Hippocampal formation (tissue), 2 donors: ENCODE measurements around the gene PAOX.
"Not testable (repeated sequence)": the region's sequence is repeated elsewhere in the genome, so short reads cannot be mapped to it uniquely, and the experiment has no call there.

Experiments
- DNase-seq, 2 donors: peaks; one replicate each; lab custom pipeline; 2025; lab: John Stamatoyannopoulos, UW

The PAOX gene

DNA sequence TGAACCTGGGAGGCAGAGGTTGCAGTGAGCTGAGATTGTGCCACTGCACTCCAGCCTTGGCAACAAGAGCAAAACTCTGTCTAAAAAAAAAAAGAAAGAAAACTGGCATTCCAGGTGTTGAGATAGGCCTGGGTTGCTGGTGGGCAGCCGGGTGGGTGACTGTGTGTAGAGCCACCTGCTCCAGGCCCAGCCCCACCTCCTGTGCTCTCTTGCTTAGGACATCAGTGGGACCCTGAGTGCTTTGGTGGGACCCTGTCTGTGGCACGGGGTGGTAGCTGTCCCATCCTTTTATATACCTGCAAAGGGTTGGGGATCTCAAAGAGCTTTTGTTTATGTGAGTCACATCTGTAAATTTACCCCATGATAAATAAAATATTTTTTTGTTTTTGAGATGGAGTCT lies 6.2 kb downstream of the PAOX start:
- DNase-seq: no peak

DNA sequence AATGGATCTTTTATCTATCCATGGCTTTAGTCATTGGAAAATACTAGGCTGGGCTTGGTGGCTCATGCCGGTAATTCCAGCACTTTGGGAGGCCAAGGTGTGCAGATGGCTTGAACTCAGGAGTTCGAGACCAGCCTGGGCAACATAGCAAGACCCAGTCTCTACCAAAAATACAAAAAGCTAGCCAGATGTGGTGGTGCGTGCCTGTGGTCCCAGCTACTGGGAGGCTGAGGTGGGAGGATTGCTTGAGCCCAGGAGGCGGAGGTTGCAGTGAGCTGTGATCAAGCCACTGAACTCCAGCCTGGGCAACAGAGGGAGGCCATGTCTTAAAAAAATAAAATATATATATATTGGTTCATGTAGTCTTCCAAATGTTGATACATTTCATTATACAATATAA lies 7.9 kb downstream of the PAOX start:
- not testable (repeated sequence) for DNase-seq

DNA sequence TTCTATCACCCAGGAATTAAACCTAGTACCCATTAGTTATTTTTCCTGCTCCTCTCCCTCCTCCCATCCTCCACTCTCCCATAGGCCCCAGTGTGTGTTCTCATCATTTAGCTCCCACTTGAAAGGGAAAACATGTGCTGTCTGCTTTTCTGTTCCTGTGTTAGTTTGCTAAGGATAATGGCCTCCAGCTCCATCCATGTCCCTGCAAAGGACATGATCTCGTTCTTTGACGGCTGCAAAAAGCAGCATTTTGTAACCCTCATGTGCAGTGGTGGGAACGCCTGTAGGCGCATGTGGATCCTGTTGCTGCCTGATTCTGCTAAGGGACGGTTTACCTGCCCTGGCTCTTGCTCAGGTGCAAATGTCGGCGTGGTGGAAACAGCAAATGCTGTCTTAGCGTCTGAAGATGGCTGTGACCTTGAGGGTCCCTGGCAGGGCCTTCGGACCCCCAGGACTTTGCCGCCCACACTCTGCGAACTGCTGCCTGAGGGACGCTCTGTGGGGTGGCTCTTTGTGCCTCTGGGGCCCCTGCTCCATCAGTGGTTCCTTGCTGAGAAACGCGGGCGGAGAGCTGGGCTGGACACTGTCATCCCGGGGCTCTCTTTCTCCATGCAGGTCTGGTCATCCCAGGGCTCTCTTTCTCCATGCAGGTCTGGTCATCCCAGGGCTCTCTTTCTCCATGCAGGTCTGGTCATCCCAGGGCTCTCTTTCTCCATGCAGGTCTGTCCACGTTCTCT lies 9.3 kb downstream of the PAOX start:
- no peak for DNase-seq

DNA sequence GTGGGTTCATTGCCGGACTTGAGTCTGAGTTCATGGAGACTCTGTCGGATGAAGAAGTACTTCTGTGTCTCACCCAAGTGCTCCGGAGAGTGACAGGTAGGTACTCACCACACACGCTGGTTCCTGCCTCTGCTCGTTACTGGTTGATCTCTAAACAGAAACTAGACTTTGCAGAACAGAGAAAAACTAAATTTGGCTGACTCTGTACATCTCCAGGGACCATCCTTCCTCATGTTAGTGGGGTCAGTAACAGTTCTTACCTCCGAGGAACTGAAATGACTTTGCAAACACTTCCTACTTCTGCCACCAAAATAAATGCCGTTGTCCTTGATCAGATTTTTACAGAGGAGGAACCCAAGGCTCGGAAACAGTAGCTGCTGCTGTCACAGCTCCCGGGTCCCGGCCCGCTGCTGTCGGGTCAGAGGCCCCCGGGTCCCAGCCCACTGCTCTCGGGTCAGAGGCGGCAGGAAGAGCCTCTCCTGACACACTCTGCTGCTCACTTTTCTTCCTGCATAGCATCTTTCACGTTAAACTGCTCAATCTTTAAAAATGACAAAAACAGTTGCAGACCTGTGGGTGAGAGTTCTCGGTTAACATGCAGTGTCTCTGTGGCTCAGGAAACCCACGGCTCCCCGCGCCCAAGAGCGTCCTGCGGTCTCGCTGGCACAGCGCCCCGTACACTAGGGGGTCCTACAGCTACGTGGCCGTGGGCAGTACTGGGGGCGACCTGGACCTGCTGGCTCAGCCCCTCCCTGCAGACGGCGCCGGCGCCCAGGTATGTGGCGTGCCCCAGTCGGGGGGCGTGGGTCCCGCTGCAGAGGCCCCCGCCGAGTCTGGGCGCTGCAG lies 10.1 kb downstream of the PAOX start:
- DNase-seq: no peak

DNA sequence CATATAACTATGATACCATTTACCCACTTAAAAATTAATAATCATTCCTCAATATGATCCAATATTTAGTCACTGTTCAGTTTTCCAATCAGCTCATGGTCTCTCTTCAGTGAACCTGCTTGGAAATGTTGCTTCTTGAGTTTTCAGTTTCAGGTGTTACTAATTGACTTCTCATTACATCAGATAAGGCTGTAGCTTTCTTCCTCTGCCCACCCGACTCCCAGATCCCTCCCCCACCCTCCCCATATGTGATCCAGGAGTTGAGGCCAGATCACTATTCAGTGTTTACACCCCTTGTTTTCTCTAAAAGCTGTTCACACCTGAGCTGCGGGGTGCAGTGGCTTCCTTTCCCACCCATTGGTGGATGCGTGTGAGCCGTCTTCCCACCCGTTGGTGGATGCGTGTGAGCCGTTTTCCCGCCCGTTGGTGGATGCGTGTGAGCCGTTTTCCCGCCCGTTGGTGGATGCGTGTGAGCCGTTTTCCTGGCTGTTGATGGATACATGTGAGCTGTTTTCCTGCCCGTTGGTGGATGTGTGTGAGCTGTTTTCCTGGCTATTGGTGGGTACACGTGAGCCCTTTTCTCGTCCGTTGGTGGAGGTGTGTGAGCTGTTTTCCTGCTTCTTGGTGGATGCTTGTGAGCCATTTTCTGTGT lies 11.7 kb downstream of the PAOX start:
- no peak for DNase-seq

DNA sequence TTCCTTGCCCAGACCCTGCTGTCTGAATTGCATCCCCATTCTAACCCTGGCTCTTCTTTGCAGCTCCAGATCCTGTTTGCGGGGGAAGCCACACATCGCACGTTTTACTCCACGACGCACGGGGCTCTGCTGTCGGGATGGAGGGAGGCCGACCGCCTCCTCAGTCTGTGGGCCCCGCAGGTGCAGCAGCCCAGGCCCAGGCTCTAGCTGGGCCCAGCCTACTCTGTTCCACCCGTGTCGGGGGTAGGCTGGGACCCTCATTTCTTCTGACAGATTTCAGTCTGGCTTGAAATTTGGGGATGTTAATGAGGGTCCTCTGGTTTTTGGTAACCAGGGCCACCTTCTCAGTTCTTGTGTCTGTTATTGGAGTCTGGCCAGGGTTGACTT lies 12.2 kb downstream of the PAOX start:
- DNase-seq: no peak

DNA sequence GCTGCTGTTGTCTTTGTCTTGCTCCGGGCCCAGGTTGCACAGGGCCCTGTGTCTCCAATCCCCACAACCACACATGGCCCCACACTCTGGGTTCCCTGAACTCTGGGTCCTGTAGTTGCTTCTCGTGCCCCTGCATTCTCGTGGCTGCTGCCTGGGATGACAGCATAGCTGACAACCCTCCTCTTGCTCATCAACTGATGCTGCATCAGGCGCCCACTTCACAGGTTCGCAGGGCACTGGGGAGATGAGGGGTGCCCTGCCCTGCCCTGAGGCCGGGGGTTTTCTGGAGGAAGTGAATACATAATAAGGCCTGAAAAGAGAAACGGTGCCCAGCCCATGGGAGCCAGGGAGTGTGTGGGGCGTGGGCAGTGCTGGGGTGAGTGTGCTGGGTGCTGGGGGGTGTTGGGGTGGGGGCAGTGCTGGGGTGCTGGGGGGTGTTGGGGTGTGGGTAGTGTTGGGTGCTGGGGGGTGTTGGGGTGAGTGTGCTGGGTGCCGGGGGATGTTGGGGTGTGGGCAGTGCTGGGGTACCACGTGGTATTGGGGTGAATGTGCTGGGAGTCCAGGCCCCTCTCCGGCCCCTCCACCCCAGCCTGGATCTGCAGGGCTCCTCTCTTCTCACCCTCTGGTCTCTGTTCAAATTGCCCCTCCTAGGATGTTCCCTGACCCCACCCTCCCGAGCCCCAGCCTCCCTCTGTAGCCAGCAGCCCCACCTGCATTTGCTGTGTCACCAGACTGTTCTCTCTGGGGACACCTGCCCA lies 12.9 kb downstream of the PAOX start:
- no peak for DNase-seq

DNA sequence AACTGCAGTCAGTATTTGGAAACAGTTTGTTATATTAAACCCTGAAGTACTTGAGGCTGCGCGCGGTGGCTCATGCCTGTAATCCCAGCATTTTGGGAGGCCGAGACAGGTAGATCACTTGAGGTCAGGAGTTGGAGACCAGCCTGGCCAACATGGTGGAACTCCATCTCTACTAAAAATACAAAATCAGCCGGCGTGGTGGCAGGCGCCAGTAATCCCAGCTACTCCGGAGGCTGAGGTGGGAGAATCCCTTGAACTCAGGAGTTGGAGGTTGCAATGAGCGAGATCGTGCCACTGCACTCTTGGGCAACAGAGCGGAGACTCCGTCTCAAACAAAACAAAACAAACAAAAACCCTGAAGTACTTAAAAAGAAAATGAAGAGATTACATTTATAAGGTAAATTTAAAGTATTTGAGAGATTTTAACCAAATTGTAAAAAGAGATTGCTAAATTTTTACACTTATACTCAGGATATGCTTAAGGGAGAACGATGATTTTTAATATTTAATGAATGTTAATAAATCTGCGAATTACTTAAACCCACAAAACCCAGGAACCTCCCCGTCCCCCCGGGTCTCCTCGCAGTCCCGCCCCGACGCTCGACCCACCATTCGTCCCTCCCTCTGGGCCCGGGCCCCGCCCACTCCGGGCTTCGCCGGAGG lies 14.5 kb downstream of the PAOX start:
- DNase-seq: no peak

DNA sequence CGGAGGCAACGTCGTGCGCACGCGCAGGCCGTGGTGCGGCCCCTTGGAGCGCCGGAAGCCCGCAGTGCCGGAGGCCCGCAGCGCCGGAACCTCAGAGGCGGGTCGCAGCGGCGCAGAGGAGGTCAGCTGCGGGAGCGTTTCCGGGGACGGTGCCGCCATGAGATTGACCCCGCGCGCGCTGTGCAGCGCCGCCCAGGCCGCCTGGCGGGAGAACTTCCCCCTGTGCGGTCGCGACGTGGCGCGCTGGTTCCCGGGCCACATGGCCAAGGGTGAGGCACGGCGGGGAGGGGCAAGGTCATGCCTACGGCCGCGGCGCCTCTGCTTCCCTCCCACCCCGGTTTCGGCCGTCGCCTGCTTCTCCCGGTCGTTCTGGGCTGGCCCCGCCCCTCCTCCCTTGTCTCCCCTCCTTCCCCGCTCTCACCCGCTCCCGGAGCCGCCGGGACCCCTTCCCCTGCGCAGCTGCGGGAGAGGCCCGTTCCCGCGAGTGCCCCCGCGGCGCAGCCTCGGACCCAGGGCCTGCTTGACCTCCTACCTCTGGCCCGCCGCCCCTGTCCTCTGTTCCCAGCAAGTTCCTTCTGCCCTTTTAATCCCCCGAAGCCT lies 15.1 kb downstream of the PAOX start, which contains the start of gene MTG1:
Gene MTG1 (plus strand): TSS at position 94 of the 600 bp plus-strand sequence. CDS start 64 bp downstream, at position 158.
- DNase-seq: peak; percentile 91 to 93

DNA sequence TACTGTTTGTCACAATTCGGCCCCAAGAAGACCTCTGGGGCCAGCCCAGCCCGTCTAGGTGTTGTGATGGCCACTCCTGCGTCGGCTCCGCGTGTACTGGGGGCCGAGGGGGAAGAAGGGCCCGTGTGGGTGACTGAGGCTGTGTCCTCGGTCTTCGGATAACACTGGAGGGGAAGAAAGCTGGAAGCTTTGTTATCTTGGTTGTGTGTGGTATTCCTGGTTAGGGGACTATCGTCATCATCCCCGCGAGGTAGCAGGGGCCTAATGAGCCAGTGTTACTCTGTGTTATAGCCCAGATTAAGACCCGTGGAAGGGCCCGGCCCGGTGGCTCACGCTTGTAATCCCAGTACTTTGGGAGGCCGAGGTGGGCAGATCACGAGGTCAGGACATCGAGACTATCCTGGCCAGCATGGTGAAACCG lies 15.7 kb downstream of the PAOX start:
- no peak for DNase-seq

DNA sequence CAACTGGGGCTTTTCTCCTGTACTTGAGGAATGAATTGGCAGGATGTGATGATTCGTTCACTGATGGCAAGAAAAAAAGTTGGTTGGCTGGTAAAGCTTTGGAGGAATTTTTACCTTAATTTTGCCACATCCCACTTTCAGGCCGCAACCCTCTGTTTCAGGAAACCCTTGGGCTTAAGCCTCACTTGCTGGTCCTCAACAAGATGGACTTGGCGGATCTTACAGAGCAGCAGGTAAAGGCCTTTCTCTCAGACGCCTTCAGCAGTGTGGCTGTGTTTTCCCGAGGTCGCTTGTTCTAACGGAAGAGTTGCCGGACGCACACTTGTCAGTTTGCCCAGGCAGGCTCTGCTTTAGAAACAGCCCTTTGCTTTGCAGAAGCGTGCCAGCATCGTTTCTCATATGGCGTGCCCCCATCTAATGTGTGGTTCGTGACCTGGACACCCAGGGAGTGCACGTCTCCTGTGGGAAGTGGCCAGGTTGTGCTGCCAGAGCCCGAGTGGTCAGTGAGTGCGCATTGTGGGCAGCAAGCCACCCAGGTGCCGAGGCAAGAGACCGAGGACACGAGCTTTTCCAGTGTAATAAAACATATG lies 17.1 kb downstream of the PAOX start:
- no peak for DNase-seq

DNA sequence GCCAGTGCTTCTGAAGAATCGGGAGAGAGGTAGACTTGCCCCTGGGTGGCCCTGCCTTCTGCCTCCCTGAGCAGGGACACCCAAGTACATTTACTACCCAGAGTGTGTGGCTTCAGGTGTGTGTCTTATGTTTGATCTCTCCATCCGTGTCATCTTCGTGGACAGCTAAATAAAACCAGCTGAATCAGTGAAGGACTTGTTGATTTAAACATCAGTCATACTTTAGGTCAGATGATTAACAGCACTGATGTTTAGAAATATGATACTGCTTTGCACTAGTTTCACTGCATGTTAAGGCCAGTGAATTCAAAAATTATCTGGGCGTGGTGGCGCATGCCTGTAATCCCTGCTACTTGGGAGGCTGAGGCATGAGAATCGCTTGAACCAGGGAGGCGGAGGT lies 18.9 kb downstream of the PAOX start:
- DNase-seq: no peak

DNA sequence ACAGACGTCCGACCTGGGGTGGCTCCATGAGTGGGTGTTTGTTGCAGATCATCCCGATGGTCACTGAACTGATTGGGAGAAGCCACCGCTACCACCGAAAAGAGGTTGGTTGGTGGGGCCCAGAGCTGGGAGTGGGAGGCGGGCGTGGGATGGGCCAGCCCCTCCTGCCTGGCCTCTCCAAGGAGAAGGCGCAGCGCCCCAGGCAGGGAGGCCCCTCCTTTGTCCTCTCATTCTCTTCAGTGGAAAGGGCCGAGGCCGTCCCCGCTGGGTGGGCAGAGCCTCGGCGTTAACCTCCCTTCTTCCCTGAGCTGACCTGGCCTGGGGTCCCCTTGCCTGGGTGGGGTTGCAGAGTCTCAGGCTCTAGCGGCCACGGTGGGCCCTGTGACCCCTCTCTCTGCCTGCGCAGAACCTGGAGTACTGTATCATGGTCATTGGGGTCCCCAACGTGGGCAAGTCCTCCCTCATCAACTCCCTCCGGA lies 20.1 kb downstream of the PAOX start:
- no peak for DNase-seq

DNA sequence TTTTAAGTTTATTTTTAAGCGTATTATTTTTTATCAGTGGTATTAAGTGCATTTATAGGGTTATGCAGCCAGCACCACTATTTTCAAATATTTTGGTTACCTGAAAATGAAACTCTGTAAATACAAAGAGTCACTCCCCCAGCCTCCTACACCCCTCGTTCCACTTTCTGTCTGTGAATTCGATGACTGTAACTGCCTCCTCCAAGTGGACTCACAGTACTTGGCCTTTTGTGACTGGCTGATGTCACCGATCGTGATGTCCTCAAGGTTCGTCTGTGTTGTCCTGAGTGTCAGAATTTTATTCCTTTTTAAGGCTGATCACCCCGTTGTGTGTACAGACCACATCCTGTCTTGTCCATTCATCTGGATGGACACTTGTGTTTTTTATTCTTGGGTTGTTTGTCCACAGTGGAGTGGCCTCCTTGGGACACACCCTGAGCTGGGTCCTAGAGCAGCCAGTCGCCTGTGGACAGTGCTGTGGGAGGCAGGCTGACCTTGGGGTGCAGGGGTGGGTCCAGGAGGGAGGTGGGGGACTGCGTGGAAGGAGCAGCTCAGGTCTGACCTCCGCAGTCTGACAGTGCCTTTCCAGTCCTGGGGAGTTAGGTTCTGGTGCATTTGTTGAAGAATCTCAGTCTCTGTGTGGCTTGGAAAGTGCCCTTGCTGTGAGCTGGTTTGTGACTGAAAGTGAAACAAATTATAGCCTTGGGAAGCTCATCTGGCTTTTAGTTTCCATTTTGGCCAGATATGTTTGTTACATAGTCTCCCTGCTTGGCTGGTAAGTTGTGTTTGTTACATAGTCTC lies 21.8 kb downstream of the PAOX start:
- no peak for DNase-seq

DNA sequence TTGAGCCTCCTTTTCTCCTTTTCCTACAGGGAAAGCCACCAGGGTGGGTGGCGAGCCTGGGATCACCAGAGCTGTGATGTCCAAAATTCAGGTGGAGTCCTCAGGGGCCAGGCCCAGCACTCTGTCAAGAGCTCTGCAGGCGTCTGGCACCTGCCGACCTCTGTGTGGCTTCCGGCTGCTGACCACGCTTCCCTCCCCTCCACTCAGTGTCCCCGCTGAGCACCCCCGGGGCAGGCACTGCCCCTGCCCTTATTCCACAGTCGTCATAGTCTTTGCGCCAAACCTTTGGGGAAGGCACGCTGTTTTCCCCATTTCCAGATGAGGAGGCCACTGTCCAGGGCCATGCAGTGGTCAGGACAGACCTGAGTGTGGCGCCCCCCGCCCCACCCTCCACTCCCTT lies 22.4 kb downstream of the PAOX start:
- no peak for DNase-seq

DNA sequence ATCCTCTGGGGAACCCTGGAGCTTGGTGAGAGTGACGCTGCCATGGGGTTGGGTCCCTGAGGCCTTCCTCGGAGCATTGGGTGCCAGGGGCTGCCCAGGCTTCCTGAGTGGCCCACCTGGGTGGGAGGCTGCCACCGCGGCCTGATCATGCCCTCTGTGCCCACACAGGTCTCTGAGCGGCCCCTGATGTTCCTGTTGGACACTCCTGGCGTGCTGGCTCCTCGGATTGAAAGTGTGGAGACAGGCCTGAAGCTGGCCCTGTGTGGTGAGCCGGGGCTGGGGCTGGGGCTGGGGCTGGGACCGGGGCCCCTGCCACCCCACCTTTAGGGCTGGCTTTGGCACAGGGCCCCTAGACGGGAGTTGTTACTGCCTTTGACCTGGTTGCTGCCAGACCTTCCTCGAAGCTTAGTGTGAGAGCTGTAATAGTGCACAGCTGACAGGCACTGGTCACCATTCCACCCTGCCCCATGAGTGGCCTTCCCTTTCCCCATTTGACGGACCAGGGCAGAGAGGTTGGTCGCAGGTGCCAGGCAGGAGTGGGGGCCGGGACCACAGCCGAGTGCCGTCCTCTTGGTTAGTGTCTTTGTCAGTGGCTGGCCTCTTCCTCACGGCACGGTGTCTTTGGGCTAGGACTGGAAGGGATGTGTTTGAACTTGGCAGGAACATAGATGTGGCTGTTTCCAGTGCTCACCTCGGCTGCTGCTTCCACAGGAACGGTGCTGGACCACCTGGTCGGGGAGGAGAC lies 23.1 kb downstream of the PAOX start:
- no peak for DNase-seq

DNA sequence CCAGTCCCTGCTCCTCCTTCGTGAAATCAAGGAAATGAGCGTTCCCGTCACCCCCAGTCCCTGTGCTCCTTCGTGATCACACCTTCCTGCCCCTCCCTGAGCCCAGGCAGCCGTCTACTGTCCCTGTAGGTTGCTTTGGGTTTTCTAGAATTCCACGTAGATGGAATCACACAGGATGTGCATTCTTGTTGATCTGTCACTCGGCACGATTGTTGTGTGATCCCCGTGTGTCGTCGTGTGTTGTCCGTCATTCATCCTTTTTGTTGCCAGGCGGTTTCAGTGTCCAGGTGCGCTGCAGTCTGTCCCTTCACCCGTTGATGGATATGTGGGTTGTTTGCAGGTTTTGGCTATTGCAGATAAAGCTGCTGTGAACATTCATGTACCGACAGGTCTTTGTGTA lies 24.3 kb downstream of the PAOX start:
- no peak for DNase-seq

DNA sequence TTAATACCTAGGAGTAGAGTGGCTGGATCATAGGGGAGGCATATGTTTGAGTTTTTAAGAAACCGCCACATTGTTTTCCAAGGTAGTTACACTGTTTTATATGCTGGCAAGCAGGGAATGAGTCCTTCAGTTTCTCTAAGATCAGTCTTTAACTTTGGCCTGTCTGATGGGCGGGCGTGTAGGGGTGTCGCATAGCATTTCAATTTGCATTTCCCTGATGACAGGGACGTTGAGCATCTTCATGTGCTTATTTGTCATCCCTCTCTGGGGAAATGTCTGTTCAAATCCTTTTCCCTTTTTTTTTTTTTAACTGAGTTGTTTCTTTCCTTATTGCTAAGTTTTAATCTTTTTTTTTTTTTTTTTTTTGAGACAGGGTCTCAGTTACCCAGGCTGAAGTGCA lies 24.7 kb downstream of the PAOX start:
- DNase-seq: no peak

DNA sequence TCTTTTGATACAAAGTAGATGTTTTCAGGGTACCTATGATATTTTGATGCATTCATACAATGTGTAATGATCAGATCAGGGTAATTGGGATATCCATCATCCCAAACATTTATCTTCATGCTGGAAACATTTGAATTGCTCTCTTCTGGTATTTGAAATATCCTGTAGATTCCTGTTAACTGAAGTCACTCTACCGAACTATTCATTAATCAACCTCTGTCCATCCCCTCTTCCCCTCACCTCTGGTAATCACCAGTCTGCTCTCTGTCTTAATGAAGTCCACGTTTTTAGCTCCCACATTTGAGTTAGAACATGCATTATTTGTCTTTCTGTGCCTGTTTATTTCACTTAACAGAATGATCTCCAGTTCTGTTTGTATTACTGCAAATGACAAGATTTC lies 26.2 kb downstream of the PAOX start:
- DNase-seq: no peak
